ENCODE results near the gene ARID1B. TPM values are rescaled to one million over a fixed set of nuclear protein-coding genes. Genes with fewer than 3 reads are reported as not detected.

Gene ARID1B
- total and polyA plus RNA-seq, 2 of the 13 experiments (the other 11 are each of a cell fraction or from before 2014, with no cell fraction given): 20.1 to 32.6 TPM

DNA sequence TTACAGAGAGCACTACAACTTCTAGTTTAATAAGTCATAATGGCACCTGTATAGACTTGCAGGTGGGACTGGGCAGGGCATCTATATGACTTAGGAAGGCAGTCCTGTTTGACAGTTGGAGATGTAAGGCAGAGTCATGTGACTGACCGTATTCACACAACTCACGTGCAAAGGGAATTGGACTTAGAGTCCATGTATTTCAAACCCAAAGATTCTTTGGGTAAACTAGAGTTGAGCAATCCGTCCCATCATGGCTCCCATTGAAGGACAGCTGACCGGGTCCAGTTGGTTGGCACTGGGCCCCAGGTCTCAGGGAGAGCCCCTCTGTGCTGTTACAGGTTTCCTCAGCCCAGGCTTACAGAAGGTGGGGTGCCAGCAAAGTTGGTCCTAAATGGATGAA is 121.9 kb downstream of the ARID1B start (continued):
- TF ChIP-seq, protein P1, sequence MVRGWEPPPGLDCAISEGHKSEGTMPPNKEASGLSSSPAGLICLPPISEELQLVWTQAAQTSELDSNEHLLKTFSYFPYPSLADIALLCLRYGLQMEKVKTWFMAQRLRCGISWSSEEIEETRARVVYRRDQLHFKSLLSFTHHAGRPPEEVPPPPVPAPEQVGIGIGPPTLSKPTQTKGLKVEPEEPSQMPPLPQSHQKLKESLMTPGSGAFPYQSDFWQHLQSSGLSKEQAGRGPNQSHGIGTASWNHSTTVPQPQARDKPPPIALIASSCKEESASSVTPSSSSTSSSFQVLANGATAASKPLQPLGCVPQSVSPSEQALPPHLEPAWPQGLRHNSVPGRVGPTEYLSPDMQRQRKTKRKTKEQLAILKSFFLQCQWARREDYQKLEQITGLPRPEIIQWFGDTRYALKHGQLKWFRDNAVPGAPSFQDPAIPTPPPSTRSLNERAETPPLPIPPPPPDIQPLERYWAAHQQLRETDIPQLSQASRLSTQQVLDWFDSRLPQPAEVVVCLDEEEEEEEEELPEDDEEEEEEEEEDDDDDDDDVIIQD (CRISPR knock-in tag; IDR thresholded peaks at IDR 0.05; ENCODE audit: low read depth): peak; percentile 90; the same call in 1 of the 2 replicates
- TF ChIP-seq TEAD3 (CRISPR knock-in tag; optimal IDR thresholded peaks at IDR 0.05; ENCODE audit: borderline replicate concordance) (no peak), ZNF691 (CRISPR knock-in tag; IDR thresholded peaks at IDR 0.05; ENCODE audit: borderline replicate concordance, low read depth) (no peak), CERS6 (CRISPR knock-in tag; IDR thresholded peaks at IDR 0.05) (no peak)

GRCh38 chr6:156899532-156900135 is 122.5 kb downstream of the ARID1B start:
- ATAC-seq (no peak), FAIRE-seq (no peak), DNase-seq (ENCODE audit: low spot score) (no peak)
- no peaks in the 10 kb centered on the region for H3K27me3 ChIP-seq (ENCODE audit: control insufficient read depth in 1 of 2, insufficient read depth in 2 of 2, low read length in 2 of 2)
- H3K36me3 ChIP-seq (replicated peaks in 1 of 2; ENCODE audit: control insufficient read depth in 1 of 2, insufficient read depth in 2 of 2, low read length in 2 of 2): peaks cover 3 to 17% of the 10 kb centered on the region in 2 experiments
- no peak overlapping the region for H2AFZ ChIP-seq (ENCODE audit: low read length)
- ChIA-PET CTCF (ENCODE audit: low intra/inter-chr PET ratio, low total read pairs) (no interaction called here), POLR2A (no interaction called here)
- no peaks in the 10 kb centered on the region; the same call in none of the 2 replicates for H4K20me1 ChIP-seq (ENCODE audit: insufficient read depth, low read length)
- BruUV-seq (replicated peaks): no TSS peak
- in situ Hi-C loops (cut with HindIII; ENCODE audit: extremely low pct_ligation_motif_present, low pct_unique_long_range_greater_than_20kb) (loop anchor here (25.0 kb wide), 1 partner anchor 337 kb away; no protein-coding TSS in a partner anchor), intact Hi-C loops (cut with micrococcal nuclease; ENCODE audit: unreplicated experiment) (no loop called here)
- H3K4me3 ChIP-seq (replicated peaks in 1 of 3; ENCODE audit: insufficient read depth in 1 of 3, low read depth in 2 of 3, low read length in 3 of 3): no peak overlapping the region
- peaks cover 32% of the 10 kb centered on the region for H3K79me2 ChIP-seq (ENCODE audit: insufficient read depth, low read length)
- H3K4me1 ChIP-seq (ENCODE audit: insufficient read depth, low read length): no peaks in the 10 kb centered on the region
- no peak overlapping the region for H3K9ac ChIP-seq (ENCODE audit: insufficient read depth, low read depth, low read length)
- no peak overlapping the region for H3K4me2 ChIP-seq (ENCODE audit: low read depth, low read length)
- H3K9me3 ChIP-seq (ENCODE audit: low read length): no peaks in the 10 kb centered on the region
- 96% methylated on average over 8 of the region's 8 CpGs for WGBS (ENCODE audit: low lambda C conversion rate)
- no peak overlapping the region for H3K27ac ChIP-seq (ENCODE audit: extremely low read length, insufficient read depth, low read length)
- 0 out of 2 replicates have a peak, but pooled peaks have one; percentile 14 for TF ChIP-seq POGZ (CRISPR knock-in tag; IDR thresholded peaks at IDR 0.05)
- TF ChIP-seq, protein P2, sequence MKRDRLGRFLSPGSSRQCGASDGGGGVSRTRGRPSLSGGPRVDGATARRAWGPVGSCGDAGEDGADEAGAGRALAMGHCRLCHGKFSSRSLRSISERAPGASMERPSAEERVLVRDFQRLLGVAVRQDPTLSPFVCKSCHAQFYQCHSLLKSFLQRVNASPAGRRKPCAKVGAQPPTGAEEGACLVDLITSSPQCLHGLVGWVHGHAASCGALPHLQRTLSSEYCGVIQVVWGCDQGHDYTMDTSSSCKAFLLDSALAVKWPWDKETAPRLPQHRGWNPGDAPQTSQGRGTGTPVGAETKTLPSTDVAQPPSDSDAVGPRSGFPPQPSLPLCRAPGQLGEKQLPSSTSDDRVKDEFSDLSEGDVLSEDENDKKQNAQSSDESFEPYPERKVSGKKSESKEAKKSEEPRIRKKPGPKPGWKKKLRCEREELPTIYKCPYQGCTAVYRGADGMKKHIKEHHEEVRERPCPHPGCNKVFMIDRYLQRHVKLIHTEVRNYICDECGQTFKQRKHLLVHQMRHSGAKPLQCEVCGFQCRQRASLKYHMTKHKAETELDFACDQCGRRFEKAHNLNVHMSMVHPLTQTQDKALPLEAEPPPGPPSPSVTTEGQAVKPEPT (CRISPR knock-in tag; IDR thresholded peaks at IDR 0.05; ENCODE audit: low read depth): no peak
- TF ChIP-seq BCL3 (CRISPR knock-in tag; IDR thresholded peaks at IDR 0.05): no peak
- no peak for TF ChIP-seq SALL1 (CRISPR knock-in tag; IDR thresholded peaks at IDR 0.05)
- no peak for TF ChIP-seq RAD21 (CRISPR knock-in tag; IDR thresholded peaks at IDR 0.05)
- TF ChIP-seq, protein P3, sequence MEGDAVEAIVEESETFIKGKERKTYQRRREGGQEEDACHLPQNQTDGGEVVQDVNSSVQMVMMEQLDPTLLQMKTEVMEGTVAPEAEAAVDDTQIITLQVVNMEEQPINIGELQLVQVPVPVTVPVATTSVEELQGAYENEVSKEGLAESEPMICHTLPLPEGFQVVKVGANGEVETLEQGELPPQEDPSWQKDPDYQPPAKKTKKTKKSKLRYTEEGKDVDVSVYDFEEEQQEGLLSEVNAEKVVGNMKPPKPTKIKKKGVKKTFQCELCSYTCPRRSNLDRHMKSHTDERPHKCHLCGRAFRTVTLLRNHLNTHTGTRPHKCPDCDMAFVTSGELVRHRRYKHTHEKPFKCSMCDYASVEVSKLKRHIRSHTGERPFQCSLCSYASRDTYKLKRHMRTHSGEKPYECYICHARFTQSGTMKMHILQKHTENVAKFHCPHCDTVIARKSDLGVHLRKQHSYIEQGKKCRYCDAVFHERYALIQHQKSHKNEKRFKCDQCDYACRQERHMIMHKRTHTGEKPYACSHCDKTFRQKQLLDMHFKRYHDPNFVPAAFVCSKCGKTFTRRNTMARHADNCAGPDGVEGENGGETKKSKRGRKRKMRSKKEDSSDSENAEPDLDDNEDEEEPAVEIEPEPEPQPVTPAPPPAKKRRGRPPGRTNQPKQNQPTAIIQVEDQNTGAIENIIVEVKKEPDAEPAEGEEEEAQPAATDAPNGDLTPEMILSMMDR (CRISPR knock-in tag; IDR thresholded peaks at IDR 0.05): 0 out of 2 replicates have a peak, but pooled peaks have one; percentile 11
